Endothelial cell (in vitro differentiated cells): ENCODE results near the gene TSPAN3. TPM values are rescaled to one million over a fixed set of nuclear protein-coding genes. Genes with fewer than 3 reads are reported as not detected.
A peak's percentile ranks its signal among the peaks of the same experiment; 100 is the strongest.

Experiments
- DNase-seq: peaks from one replicate; pipeline ENCODE4 v3.0.0; 2021; ENCODE audit warnings: low spot score
- H3K27ac Mint-ChIP-seq: one replicate; pipeline ENCODE4 v1.8.0; 2021; ENCODE audit warnings: mixed read lengths, inconsistent platforms; ENCODE audit not compliant: unreplicated experiment
- H3K27me3 Mint-ChIP-seq: one replicate; pipeline ENCODE4 v1.8.0; 2021; ENCODE audit warnings: mild to moderate bottlenecking, moderate library complexity, mixed read lengths, inconsistent platforms; ENCODE audit not compliant: unreplicated experiment
- H3K36me3 Mint-ChIP-seq: one replicate; pipeline ENCODE4 v1.8.0; 2021; ENCODE audit warnings: mild to moderate bottlenecking, low read depth, mixed read lengths, inconsistent platforms; ENCODE audit not compliant: unreplicated experiment
- H3K4me1 Mint-ChIP-seq: one replicate; pipeline ENCODE4 v1.8.0; 2021; ENCODE audit warnings: mild to moderate bottlenecking, mixed read lengths, inconsistent platforms; ENCODE audit not compliant: unreplicated experiment
- H3K4me3 Mint-ChIP-seq: one replicate; pipeline ENCODE4 v1.8.0; 2021; ENCODE audit warnings: mild to moderate bottlenecking, mixed read lengths, inconsistent platforms; ENCODE audit not compliant: unreplicated experiment
- H3K9me3 Mint-ChIP-seq: one replicate; pipeline ENCODE4 v1.8.0; 2021; ENCODE audit warnings: mixed read lengths, inconsistent platforms; ENCODE audit not compliant: unreplicated experiment
- total RNA-seq: library from RNA; stranded (reverse); fragmentation: NEBNext Ultra II Directional; extraction: Animal tissue kit (Norgen Biotek cat#: 25700); gene quantifications from one replicate; pipeline ENCODE4 v1.2.1, GENCODE V29; 2021; ENCODE audit not compliant: unreplicated experiment
- TF ChIP-seq, protein P1 (sequence below): fragments of 200-600 bp; sonication (generic); IDR thresholded peaks from one replicate; pipeline ENCODE4 v1.5.0; 2021; ENCODE audit warnings: antibody characterized with exemption; ENCODE audit not compliant: unreplicated experiment

Gene TSPAN3
- total RNA-seq, 1 donor from 2014 or later: 140 TPM

DNA sequence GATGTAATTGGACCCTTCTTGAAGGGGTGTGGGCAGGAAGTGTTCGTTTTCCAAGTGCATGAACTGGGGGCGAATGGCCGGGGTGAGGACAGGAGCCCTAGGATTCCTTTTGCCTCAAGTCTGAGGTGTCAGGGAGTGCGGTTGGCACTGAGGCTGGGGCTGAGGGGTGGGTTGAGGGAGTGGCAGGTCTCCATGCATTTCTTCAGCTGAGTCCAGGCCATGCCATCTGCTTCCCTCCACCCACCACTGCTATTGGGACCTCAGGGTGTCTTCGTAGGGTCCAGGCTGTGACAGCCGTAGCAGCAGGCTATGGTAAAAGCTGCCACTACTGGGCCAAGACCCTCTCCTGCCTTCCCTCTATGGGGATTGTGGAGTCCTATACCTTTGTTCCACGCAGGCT is 25.6 kb upstream of the TSPAN3 start:
- H3K4me3 Mint-ChIP-seq: no peak overlapping the region
- no peaks in the 10 kb centered on the region for H3K36me3 Mint-ChIP-seq
- H3K27me3 Mint-ChIP-seq: peaks cover 4% of the 10 kb centered on the region
- no peak for DNase-seq
- peaks cover 13% of the 10 kb centered on the region for H3K4me1 Mint-ChIP-seq
- TF ChIP-seq, protein P1, sequence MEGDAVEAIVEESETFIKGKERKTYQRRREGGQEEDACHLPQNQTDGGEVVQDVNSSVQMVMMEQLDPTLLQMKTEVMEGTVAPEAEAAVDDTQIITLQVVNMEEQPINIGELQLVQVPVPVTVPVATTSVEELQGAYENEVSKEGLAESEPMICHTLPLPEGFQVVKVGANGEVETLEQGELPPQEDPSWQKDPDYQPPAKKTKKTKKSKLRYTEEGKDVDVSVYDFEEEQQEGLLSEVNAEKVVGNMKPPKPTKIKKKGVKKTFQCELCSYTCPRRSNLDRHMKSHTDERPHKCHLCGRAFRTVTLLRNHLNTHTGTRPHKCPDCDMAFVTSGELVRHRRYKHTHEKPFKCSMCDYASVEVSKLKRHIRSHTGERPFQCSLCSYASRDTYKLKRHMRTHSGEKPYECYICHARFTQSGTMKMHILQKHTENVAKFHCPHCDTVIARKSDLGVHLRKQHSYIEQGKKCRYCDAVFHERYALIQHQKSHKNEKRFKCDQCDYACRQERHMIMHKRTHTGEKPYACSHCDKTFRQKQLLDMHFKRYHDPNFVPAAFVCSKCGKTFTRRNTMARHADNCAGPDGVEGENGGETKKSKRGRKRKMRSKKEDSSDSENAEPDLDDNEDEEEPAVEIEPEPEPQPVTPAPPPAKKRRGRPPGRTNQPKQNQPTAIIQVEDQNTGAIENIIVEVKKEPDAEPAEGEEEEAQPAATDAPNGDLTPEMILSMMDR: no peak
- H3K27ac Mint-ChIP-seq: no peak overlapping the region
- no peaks in the 10 kb centered on the region for H3K9me3 Mint-ChIP-seq

GRCh38 chr15:77096138-77096537 is 25.2 kb upstream of the TSPAN3 start:
- no peak for DNase-seq
- peak overlapping the region; percentile 16 for H3K27ac Mint-ChIP-seq
- peaks cover 13% of the 10 kb centered on the region for H3K4me1 Mint-ChIP-seq

DNA sequence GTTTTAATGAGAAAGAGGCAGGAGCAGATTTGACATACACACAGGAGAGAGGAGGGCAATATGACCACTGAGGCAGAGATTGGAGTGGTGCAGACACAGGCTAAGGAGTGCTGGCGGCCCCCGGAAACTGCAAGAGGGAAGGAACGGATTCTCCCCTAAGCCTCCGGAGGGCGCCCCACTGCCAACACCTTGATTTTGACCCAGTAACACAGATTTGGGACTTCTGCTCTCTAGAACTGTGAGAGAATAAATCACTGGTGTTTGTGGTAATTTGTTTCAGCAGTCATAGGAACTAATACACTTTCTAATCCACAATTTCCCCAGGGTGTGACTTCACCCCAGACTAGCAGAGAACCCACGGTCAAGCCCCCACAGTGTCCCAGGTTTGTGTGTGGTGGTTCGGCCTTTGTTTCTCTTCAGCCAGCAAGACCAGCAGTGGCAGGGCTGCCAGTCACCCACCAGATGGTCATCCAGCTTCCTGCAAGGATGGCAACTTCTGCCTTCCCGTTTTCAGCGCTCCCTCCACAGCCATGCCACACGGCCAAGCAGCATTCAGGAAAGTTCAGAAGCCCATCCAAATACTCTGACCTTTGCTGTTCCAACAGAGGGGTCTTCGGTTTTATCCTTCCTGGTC is 23.6 kb upstream of the TSPAN3 start:
- Mint-ChIP-seq H3K27me3 (peaks cover 3% of the 10 kb centered on the region), H3K4me3 (no peak overlapping the region), H3K36me3 (no peaks in the 10 kb centered on the region), H3K27ac (no peak overlapping the region), H3K9me3 (no peaks in the 10 kb centered on the region), H3K4me1 (peaks cover 10% of the 10 kb centered on the region)
- TF ChIP-seq, protein P1: no peak
- DNase-seq: no peak

More at GRCh38 chr15:77096138-77096537, 25.2 kb upstream of the TSPAN3 start:
- H3K36me3 Mint-ChIP-seq: no peaks in the 10 kb centered on the region
- H3K9me3 Mint-ChIP-seq: no peaks in the 10 kb centered on the region
- TF ChIP-seq, protein P1: no peak
- H3K27me3 Mint-ChIP-seq: peaks cover 4% of the 10 kb centered on the region
- H3K4me3 Mint-ChIP-seq: no peak overlapping the region

DNA sequence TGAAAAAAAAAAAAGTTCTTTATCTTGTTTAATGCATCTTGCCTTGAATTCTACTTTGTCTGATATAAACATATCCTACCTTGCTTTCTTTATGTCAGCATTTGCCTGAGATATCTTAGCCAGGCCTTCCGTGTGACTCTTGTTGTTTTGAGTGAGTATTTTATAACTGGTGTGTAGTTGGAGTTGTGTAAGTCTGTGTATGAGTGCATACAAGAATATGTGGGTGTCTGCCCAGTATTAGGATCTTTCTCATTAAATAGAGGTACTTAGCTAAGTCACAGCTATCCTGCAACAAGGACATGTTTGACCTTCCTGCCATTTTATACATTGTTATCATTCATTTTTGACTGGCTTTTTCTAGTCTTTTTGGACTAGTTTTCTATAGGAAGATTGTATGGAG is 22.5 kb upstream of the TSPAN3 start:
- Mint-ChIP-seq H3K36me3 (no peaks in the 10 kb centered on the region), H3K27ac (no peak overlapping the region), H3K9me3 (no peaks in the 10 kb centered on the region), H3K27me3 (peaks cover 3% of the 10 kb centered on the region), H3K4me3 (no peak overlapping the region), H3K4me1 (peaks cover 10% of the 10 kb centered on the region)
- DNase-seq: no peak
- TF ChIP-seq, protein P1: no peak

- Mint-ChIP-seq H3K4me1 (no peaks in the 10 kb centered on the region), H3K4me3 (no peak overlapping the region), H3K27ac (no peak overlapping the region), H3K9me3 (no peaks in the 10 kb centered on the region), H3K36me3 (no peaks in the 10 kb centered on the region), H3K27me3 (peaks cover 2% of the 10 kb centered on the region)
- TF ChIP-seq, protein P1: no peak
- no peak for DNase-seq
These were observed 20.2 kb upstream of the TSPAN3 start for GRCh38 chr15:77091097-77091496.
